Left kidney (tissue), 2 donors: ENCODE data around the gene MAB21L3. TPM values are rescaled to one million over a fixed set of nuclear protein-coding genes. Genes with fewer than 3 reads are reported as not detected.

ENCODE experiments used
- DNase-seq: peaks from one replicate; pipeline ENCODE4 v3.0.0-alpha.2; 2013
- polyA plus RNA-seq: library from polyadenylated mRNA; unstranded; fragments of 120-200 nt; gene quantifications from one replicate; pipeline ENCODE4 v1.2.1, GENCODE V29; 2013; ENCODE audit not compliant: insufficient read length

MAB21L3 gene
- polyA plus RNA-seq, 1 donor = 0.63 TPM

DNA sequence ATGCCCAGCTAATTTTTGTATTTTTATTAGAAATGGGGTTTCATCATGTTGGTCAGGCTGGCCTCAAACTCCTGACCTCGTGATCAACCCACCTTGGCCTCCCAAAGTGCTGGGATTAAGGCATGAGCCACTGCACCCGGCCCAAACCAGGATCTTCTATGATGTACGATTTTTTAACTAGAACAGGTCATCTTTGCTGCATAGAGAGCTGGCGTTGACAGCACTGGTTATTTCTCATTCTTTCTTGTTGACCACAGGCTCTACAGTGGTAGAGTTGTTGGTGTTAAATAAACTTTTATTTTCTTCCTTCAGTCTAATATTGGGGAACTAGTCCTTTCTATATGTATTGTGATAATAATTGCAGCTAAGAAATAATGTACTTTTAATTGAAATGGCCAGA lies 3.8 kb upstream of the MAB21L3 start:
- DNase-seq = no peak

- peak; percentile 33 for DNase-seq
Observed at GRCh38 chr1:116111524-116112021, 374 bp downstream of the MAB21L3 start.

DNA sequence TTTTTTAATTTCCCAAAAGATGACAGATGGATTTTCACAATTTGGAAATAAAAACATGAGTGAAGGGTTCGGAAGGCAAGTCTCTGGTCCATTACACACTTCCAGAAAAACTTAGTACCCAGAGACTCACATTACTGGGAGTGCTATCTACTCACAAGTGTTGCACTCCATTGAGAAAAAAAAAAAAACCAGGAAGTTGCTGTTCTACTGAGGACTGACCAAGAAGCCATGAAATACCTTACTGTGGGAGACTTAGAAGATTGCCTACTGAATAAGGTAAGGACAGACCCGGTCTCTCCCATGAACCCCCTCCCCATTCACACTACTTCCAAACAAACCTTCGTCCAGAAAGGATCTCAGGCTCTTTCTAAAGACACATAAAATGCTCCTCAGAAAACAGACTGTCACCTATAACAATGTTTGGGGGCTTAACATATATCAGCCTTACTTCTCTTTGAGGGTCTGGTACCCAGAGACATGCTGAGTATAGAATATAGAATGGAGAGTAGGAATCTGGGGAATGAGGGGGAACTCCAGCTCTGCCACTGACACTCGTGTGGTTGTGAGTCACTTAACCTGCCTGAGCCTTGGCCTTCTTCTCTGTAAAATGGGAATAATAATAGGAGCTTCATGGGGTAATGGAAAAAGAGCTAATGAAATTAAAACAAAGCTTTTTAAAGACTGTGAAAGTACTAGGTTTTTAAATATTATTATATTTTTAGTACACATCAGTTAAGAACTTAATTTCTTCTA lies 1.4 kb downstream of the MAB21L3 start:
- no peak for DNase-seq

DNA sequence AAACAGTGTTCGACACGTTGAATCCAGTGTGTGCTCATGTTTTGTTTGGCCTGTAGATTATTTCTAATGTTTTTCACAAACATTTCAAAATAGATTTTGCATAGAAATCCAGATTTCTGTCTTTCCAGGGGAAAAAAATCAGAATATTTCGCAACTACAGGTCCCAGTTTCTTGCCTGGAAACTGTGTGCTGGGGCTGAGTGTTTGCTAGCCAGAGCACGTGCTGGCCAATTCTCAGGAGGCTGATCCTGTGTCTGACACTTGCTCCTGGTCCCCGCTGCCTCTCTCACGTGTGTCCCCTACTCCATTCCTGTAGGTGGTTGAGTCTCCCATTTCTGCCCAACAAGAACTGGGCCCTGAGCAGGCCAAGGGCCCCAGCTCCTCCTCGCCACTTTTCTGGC lies 2.4 kb downstream of the MAB21L3 start:
- no peak for DNase-seq

GRCh38 chr1:116115476-116116439 lies 4.6 kb downstream of the MAB21L3 start:
- DNase-seq = no peak

DNA sequence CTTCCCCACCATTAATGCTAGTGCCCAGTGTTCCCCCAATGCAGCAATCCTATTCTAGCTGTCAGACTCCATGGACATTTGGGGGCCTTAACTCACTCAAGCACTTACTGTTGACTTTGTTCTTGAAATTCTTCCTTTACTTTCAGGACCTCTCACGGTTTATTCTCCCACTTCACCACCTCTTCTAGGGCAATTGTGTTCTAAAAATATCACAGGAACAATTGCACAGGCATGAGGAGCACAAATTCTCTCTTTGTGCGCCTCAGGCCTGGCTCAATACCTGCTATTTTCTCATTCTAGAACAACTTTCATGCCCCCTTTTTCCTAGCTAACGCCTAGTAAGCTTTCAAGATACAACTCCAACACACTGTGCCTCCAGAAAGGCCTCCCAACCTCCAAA lies 7.3 kb downstream of the MAB21L3 start:
- DNase-seq = no peak

- no peak for DNase-seq
Observed at GRCh38 chr1:116119876-116120275, 8.7 kb downstream of the MAB21L3 start.

- no peak for DNase-seq
Observed at GRCh38 chr1:116122955-116123757, 12.0 kb downstream of the MAB21L3 start.

- DNase-seq = no peak
Observed at GRCh38 chr1:116123837-116124533, 12.8 kb downstream of the MAB21L3 start.

DNA sequence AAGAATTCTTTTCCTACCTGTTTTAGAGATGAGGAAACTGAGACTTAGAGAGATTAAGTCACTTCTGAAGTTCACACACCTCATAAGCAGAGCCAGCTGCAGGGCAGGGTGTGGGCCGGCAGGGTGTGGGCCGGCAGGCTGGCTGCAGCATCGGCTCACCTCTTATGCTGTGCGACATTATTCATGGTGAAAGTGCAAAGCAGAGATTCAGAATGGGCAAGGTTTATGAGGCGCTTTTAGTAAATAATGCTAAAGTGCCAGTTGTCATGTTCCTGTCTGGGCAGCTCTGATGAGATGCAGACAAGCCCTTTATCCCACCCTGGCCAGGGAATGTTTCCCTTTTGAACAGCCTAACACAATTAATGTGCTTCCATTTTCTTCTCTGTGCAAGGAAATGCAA lies 14.6 kb downstream of the MAB21L3 start:
- no peak for DNase-seq

DNA sequence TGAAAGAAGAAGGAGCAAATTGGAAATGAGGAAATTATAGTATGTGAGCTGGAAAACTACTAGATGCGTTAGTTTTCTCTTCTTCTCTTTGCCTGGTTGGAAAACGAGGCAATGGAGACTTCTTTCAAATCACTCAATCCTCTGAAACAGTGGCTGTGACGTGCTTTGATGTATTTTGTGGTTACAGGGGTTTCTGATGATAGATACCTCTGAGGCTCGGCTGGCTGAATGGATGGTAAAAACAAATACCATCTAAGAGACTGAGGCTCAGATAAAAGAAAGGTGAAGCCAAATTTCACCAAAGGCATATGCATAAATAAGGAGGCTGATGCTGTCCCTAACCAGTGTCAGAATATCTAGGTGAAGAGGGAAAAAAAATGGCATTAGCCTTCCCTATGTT lies 15.1 kb downstream of the MAB21L3 start:
- DNase-seq = no peak

DNA sequence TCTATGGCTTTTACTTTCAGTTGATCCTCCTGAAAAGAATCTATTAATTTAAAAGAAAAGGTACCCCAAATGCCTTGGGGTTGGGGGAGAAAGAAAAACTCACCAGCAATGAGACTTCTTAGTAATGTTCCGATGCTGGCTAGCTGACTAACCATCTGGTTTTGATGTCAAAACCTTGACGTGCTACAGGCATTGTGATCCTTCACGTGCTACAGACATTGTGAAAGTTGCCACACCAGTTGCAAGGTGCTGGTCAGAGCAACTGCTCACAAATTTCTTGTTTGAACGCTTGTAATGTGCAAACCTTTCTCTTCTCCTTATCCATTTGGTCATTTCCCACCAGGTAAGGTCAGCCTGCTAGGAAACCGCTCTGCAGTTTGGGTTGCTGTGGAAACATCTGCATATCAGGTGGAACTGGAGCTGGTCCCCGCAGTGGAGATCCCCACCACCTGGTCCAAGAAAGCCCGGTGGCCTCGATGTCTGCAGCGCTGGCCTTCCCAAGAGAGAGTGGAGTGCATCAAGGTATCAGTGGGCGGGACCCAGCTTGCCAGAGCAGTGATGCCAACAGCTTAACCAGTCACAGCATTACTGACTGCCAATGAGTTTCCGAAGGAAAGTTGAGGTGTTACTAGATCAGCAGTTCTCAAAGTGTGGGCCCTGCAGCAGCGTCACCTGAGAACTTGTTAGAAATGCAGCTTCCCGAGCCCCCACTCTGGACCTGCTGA lies 16.1 kb downstream of the MAB21L3 start:
- no peak for DNase-seq

DNA sequence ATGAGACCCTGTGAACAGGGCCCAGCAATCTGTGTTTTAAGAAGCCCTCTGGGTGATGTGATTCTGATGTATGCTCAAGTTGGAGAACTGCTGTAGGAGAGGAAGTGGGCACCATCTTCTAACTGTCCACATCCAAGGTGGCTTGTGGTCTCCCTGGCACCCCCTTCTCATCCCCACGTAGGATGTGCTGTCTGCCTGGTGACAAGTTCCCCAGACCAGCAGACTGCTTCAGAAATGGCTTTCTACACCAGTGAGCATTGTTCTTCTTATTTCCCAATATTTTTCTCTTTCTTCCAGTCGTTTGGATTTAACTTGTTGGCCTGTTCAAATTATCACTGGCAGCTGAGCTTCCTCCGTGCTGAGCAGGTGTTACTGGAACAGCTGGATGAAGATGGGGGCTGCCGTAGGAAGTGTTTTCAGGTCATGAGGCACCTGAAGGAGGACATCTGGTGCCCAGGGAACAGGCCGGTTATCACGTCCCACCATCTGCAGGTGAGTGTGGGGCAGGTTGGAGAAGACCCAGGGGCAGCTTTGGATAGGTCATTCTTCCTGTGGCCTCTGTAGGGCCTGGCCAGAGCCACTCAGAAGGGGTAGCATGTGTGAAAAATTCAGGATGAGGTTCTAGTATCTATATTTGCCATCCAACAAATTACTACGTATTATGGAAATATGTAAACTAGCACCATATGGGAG lies 16.8 kb downstream of the MAB21L3 start:
- no peak for DNase-seq

GRCh38 chr1:116128664-116129063 lies 17.5 kb downstream of the MAB21L3 start:
- no peak for DNase-seq

DNA sequence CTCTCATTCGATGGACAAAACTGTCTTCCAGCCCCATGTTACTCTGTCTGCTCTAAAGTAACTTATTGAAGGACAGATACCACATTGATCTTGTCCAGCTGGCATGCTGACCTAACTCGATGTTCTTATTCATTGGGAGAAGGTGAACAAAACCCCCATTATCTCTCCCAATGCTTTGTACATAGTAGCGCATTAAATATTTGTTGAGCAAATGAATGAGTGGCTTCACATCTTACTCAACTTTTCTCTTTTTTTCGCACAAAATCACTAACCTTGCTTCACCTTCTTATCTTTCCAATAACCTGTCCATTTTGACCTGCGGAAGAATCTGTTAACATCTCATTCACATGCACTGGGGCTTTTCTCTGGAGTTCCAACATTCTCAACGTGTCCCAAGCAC lies 18.3 kb downstream of the MAB21L3 start:
- no peak for DNase-seq

DNA sequence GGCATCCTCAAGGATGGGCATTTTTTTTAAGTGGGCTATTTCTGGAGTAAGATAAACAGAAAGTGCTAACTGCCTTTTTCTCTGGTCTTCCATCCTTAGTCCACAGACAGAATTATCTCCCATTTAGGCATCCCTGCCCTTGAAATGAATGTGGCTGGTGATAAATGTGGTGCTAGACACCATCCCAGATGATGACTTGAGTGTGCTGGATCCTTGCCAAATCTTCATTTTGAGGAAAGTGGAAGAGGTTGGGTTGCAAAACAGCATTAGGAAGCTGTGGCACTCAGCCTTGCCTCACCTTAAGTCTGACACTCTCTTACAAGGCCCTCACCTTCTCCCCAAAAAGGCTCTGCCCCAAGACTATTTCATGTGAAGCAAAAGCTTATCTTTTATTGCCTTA lies 19.2 kb downstream of the MAB21L3 start:
- DNase-seq = no peak

DNA sequence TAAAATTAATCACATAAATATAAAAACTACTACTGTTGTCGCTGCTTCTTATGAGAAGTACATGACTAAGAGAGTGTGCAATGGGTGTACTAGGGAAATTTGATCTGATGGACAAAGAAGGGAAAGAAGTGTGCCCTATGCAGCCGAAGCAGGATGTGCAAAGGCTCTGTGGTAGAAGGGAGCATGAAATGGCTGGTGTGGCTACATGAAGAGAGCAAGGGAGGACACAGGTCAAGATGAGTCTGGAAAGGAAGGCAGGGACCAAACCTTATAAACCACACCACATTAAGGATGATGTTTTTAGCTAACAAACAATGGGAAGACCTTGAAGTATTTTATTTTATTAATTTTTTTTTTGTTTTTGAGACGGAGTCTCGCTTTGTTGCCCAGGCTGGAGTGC lies 20.0 kb downstream of the MAB21L3 start:
- no peak for DNase-seq

- no peak for DNase-seq
Observed at GRCh38 chr1:116131866-116132605, 20.8 kb downstream of the MAB21L3 start.

DNA sequence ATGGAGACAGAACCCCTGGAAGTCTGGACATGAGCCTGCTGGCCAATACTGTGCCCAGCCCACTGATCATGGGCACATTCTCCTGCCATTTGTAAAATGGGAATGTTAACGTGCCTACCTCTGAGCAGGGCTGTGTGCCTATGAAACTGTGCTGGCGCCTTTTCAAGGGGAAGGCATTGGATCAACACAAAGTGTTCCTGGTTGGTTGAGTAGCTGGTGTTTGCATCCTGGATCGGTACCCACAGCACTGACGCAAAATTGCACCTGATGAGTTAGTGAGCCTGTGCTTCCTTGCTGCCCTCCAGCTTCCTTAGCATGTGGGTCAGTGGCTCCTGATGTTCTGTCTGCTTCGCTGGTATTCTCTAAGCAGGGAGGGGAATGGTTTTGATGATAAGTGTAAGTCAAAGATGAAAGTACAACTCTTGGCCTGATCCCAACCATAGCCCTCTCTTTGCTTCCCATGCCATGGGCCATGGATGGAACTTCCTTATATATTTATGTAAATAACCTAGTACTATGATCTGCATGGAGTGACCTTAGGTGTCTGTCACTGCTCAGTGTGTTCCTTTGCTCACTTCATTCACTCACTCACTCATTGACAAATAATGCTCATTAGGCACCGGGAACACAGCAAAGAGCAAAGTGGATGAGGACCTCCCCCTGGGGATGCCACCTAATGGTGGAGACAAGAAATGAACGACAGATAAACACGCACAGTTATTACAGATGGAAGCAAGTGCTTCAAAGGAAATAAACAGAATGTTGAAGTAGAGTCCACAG lies 22.7 kb downstream of the MAB21L3 start:
- DNase-seq = no peak
